GM10266 (cell line): ENCODE data around the gene SCGB1C2.

Experiments
- DNase-seq: peaks from one replicate; pipeline ENCODE4 v3.0.0; 2012; ENCODE audit errors: extremely low spot score
- TF ChIP-seq, protein P1 (sequence below): IDR thresholded peaks from 2 replicates; pipeline ENCODE4 v1.5.1; 2012; ENCODE audit warnings: mild to moderate bottlenecking, low read depth; ENCODE audit not compliant: control insufficient read depth, insufficient read depth; ENCODE audit errors: missing control alignments

The SCGB1C2 gene

DNA sequence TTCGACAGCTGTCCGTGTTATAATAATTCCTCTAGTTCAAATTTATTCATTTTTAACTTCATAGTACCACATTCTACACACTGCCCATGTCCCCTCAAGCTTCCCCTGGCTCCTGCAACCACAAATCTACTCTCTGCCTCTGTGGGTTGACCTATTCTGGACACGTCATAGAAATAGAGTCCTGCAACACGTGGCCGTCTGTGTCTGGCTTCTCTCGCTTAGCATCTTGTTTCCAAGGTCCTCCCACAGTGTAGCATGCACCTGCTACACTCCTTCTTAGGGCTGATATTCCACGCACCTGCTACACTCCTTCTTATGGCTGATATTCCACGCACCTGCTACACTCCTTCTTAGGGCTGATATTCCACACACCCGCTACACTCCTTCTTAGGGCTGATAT lies 16.5 kb downstream of the SCGB1C2 start:
- TF ChIP-seq, protein P1, sequence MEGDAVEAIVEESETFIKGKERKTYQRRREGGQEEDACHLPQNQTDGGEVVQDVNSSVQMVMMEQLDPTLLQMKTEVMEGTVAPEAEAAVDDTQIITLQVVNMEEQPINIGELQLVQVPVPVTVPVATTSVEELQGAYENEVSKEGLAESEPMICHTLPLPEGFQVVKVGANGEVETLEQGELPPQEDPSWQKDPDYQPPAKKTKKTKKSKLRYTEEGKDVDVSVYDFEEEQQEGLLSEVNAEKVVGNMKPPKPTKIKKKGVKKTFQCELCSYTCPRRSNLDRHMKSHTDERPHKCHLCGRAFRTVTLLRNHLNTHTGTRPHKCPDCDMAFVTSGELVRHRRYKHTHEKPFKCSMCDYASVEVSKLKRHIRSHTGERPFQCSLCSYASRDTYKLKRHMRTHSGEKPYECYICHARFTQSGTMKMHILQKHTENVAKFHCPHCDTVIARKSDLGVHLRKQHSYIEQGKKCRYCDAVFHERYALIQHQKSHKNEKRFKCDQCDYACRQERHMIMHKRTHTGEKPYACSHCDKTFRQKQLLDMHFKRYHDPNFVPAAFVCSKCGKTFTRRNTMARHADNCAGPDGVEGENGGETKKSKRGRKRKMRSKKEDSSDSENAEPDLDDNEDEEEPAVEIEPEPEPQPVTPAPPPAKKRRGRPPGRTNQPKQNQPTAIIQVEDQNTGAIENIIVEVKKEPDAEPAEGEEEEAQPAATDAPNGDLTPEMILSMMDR = no peak
- DNase-seq = no peak

DNA sequence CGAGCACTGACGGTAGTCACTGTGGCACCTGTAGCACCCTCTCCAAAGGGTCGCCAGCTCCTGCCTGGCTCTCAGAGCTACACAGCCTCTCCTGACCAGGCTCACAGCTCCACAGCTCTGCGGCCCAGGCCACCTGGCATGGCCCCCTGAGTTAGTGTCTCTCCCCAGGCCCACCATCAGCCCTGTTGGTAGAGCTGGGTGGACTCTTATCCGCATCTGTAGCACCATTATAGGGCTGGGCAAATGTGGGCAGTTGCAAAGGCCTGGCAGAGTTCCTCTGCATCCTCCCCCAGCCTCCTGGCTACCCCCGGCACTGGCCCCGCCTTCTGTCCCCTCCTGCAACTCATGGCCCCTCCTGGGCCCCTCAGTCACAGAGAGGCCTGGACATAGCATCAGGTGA lies 18.2 kb downstream of the SCGB1C2 start:
- TF ChIP-seq, protein P1 = no peak

DNA sequence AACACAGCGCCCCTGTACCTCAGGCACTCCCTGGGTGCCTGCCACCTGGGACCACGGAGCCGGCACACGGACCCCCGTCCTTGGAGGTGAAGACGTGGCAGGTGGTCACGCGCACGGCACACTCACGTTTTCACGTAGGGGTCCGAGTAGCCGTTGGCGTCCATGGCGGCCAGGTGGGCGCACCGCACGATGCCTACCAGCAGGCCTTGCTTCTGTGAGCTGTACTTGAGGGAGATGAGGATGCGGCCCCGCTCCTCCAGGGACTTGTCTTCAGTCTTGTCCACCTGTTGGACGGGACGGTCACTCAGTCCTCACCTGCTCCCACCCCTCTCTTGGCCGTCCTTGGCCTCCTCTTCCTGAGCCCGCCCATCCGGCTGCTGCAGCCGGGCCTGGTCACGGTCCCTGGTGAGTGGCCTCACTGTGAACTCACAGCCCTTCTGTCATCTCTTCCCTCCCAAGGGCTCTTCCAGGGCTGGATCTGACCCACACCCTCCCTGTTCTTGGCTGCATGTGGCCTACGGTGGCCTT lies 18.8 kb downstream of the SCGB1C2 start:
- TF ChIP-seq, protein P1 = no peak

More for the DNA sequence above, 18.2 kb downstream of the SCGB1C2 start:
- no peak for DNase-seq

DNA sequence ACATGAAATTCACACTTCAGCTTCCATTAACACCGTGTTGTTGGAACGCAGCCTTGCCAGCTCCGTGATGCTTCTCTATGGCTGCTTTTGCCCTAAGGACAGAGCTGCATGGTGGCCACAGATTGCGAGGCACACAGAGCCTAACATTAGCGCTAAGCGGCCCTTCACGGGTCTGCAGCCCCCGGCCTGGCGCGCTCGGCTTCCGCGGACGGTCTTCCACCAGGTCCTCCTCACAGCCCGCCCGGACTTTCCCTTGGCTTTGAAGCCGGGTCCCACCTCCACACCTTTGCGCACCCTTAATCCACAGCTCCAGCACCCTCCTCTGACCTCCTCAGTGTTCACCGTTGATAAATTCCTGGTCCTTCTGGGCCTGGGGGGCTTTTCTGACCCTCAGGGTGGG lies 19.6 kb downstream of the SCGB1C2 start:
- TF ChIP-seq, protein P1 = no peak
- no peak for DNase-seq

More for the DNA sequence above, 18.8 kb downstream of the SCGB1C2 start:
- no peak for DNase-seq

DNA sequence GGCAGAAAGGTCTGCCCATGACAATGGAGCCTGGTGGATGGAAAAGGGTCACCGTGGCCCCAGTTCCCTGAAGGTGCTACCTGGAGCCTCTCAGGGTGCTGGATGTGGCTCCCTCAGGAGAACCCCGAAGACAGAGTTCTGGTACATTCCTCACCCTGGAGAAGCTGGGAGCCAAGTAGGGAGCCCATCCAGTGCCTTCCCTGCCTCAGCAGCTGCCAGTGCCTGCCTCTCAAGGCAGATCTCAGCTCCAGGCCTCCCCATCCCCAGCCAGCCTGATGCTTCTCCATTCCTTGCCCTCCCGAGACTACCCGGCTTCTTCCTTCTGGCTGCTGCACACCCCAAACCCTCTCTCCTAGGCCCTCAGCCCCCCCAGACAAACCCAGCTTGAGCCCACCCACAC lies 20.5 kb downstream of the SCGB1C2 start:
- TF ChIP-seq, protein P1 = no peak
- DNase-seq = no peak

DNA sequence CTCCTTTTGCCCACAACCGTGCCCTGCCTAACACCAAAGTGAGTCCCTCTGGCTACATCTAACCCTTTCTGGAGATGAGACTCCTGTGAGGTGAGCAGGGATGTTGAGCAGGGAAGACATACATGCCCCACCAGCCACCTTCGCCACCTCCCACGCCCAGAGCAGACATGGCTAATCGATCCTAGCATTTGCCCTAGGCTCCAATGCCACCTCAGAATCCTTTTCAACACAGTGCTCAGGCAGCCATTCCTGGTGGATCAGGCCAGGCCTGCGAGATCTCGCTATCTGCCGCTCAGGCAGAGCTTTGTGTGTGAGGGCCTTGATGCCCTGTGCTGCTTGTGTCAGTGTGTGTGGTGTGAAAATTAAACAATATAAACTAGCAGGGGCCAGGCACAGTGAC lies 21.0 kb downstream of the SCGB1C2 start:
- TF ChIP-seq, protein P1 = no peak
- no peak for DNase-seq

DNA sequence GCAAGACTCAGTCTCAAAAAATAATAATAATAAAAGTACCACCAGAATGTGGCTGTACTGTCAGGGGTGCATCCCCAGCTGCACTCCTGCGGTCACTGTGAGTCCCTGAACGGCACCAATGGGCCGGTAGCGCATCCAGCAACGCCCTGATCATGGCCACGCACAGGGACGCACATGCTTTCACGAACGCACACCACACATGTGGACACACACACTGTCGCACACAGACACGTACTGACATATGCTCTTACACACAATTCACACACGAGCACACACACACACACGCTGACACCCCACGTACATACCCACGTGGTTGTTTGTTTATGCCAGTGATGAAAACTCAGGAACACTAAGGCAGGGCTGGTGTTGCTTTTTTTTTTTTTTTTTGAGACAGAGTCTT lies 22.2 kb downstream of the SCGB1C2 start:
- TF ChIP-seq, protein P1 = no peak
- no peak for DNase-seq
